ENCODE data around the gene TDRD3.

TDRD3 gene

GRCh38 chr13:60412909-60413616 lies 16.0 kb downstream of the TDRD3 start:
- H3K4me3 ChIP-seq (replicated peaks; ENCODE audit: low read depth, low read length) = no peak overlapping the region
- DNase-seq (ENCODE audit: extremely low read depth, insufficient read length) = no peak

GRCh38 chr13:60414177-60414576 lies 17.2 kb downstream of the TDRD3 start:
- no peak for TF ChIP-seq CTCF (IDR thresholded peaks at IDR 0.05; ENCODE audit: insufficient read depth, low read length, poor library complexity, severe bottlenecking)
- no peak overlapping the region for H3K4me3 ChIP-seq (replicated peaks; ENCODE audit: low read depth, low read length)
- no peak for DNase-seq (ENCODE audit: extremely low read depth, insufficient read length)

More at GRCh38 chr13:60412909-60413616, 16.0 kb downstream of the TDRD3 start:
- Histone ChIP-seq H3K27me3 (replicated peaks; ENCODE audit: control insufficient read depth, insufficient read depth, low read length) (no peaks in the 10 kb centered on the region), H3K36me3 (ENCODE audit: control insufficient read depth, insufficient read depth, low read length) (no peaks in the 10 kb centered on the region)
- no peak for TF ChIP-seq CTCF (IDR thresholded peaks at IDR 0.05; ENCODE audit: insufficient read depth, low read length, poor library complexity, severe bottlenecking)

GRCh38 chr13:60417734-60418133 lies 20.7 kb downstream of the TDRD3 start:
- no peak for DNase-seq (ENCODE audit: extremely low read depth, insufficient read length)
- H3K4me3 ChIP-seq (replicated peaks; ENCODE audit: low read depth, low read length) = no peak overlapping the region
- no peak for TF ChIP-seq CTCF (IDR thresholded peaks at IDR 0.05; ENCODE audit: insufficient read depth, low read length, poor library complexity, severe bottlenecking)

More at GRCh38 chr13:60414177-60414576, 17.2 kb downstream of the TDRD3 start:
- Histone ChIP-seq H3K27me3 (replicated peaks; ENCODE audit: control insufficient read depth, insufficient read depth, low read length) (no peaks in the 10 kb centered on the region), H3K36me3 (ENCODE audit: control insufficient read depth, insufficient read depth, low read length) (no peaks in the 10 kb centered on the region)

GRCh38 chr13:60418954-60419353 lies 21.9 kb downstream of the TDRD3 start:
- DNase-seq (ENCODE audit: extremely low read depth, insufficient read length) = no peak
- Histone ChIP-seq H3K4me3 (replicated peaks; ENCODE audit: low read depth, low read length) (no peak overlapping the region), H3K27me3 (replicated peaks; ENCODE audit: control insufficient read depth, insufficient read depth, low read length) (no peaks in the 10 kb centered on the region), H3K36me3 (ENCODE audit: control insufficient read depth, insufficient read depth, low read length) (no peaks in the 10 kb centered on the region)
- no peak for TF ChIP-seq CTCF (IDR thresholded peaks at IDR 0.05; ENCODE audit: insufficient read depth, low read length, poor library complexity, severe bottlenecking)

More at GRCh38 chr13:60417734-60418133, 20.7 kb downstream of the TDRD3 start:
- H3K36me3 ChIP-seq (ENCODE audit: control insufficient read depth, insufficient read depth, low read length) = no peaks in the 10 kb centered on the region
- H3K27me3 ChIP-seq (replicated peaks; ENCODE audit: control insufficient read depth, insufficient read depth, low read length) = no peaks in the 10 kb centered on the region

GRCh38 chr13:60425332-60425731 lies 28.3 kb downstream of the TDRD3 start:
- Histone ChIP-seq H3K27me3 (replicated peaks; ENCODE audit: control insufficient read depth, insufficient read depth, low read length) (no peaks in the 10 kb centered on the region), H3K36me3 (ENCODE audit: control insufficient read depth, insufficient read depth, low read length) (no peaks in the 10 kb centered on the region), H3K4me3 (replicated peaks; ENCODE audit: low read depth, low read length) (no peak overlapping the region)
- DNase-seq (ENCODE audit: extremely low read depth, insufficient read length) = no peak
- no peak for TF ChIP-seq CTCF (IDR thresholded peaks at IDR 0.05; ENCODE audit: insufficient read depth, low read length, poor library complexity, severe bottlenecking)

Data from GM06990 (cell line).